ENCODE data around the gene NEIL1. TPM values are rescaled to one million over a fixed set of nuclear protein-coding genes. Genes with fewer than 3 reads are reported as not detected.
A peak's percentile ranks its signal among the peaks of the same experiment; 100 is the strongest.
"Not testable (repeated sequence)": the region's sequence is repeated elsewhere in the genome, so short reads cannot be mapped to it uniquely, and the experiment has no call there.

Gene NEIL1
- total and polyA plus RNA-seq, 7 experiments from 2014 or later = 1.7 to 49.9 (median 14.7) TPM

DNA sequence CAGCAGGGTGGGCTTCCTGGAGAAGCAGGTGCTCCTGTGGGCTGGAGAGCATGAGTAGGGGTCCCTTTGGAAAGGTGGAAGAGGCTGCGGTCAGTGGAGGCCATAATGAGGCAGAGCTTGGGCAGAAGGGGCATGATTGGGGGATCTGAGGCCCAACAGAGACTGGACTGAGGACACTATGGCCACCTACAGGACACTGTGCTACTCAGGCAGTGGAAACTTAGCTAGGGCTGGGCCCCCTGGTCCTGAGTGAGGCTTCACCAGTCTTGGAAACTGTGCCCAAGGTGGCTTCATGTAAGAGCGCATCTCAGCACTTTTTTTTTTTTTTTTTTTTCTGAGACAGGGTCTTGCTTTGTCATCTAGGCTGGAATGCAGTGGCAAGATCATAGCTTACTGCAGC, 17.3 kb upstream of the NEIL1 start:
- no peak overlapping the region for H3K4me3 ChIP-seq (ENCODE audit: low read length)
- H3K9me3 ChIP-seq (ENCODE audit: control insufficient read depth in 2 of 3, low read length in 3 of 3) = no peaks in the 10 kb centered on the region
- no peak overlapping the region for H3K27ac ChIP-seq (ENCODE audit: low read depth, low read length)
- ChIA-PET POLR2A (interaction anchor here (0.6 kb wide), 1 partner anchor 18 kb away, joined by 3 read pairs; the partner anchor contains the start of gene NEIL1), CTCF (interaction anchor here (0.7 kb wide), 1 partner anchor 1369 kb away, joined by 3 read pairs; no protein-coding TSS in a partner anchor)
- no peaks in the 10 kb centered on the region for H3K36me3 ChIP-seq (ENCODE audit: control insufficient read depth in 2 of 3, insufficient read depth in 3 of 3, low read length in 3 of 3)
- no peak for ATAC-seq
- H3K4me1 Mint-ChIP-seq = peaks cover 0 to under 1% (median 0%) of the 10 kb centered on the region in 7 donors
- no peaks in the 10 kb centered on the region for H3K27me3 ChIP-seq (ENCODE audit: control insufficient read depth in 2 of 2, insufficient read depth in 2 of 2, low read length in 2 of 2)
- no peak overlapping the region for H3K4me3 Mint-ChIP-seq
- DNase-seq = no peak
- no peaks in the 10 kb centered on the region for H3K9me3 Mint-ChIP-seq
- intact Hi-C loops (cut with micrococcal nuclease) = no loop called here
- peaks cover 0 to 3% (median 0%) of the 10 kb centered on the region in 5 donors for H3K27me3 Mint-ChIP-seq
- no peaks in the 10 kb centered on the region for H3K4me1 ChIP-seq (ENCODE audit: control insufficient read depth in 2 of 2, insufficient read depth in 2 of 2, low read length in 2 of 2)
- no peak overlapping the region for H3K27ac Mint-ChIP-seq
- no peaks in the 10 kb centered on the region for H3K36me3 Mint-ChIP-seq

GRCh38 chr15:75332093-75332492, 14.7 kb upstream of the NEIL1 start:
- H3K4me3 Mint-ChIP-seq; H3K27ac ChIP-seq (ENCODE audit: low read depth, low read length); H3K27me3 ChIP-seq (ENCODE audit: control insufficient read depth in 2 of 2, insufficient read depth in 2 of 2, low read length in 2 of 2); H3K27ac Mint-ChIP-seq; ATAC-seq; intact Hi-C loops (cut with micrococcal nuclease); CTCF ChIA-PET; H3K9me3 Mint-ChIP-seq; H3K4me3 ChIP-seq (ENCODE audit: low read length); H3K9me3 ChIP-seq (ENCODE audit: control insufficient read depth in 2 of 3, low read length in 3 of 3); H3K36me3 Mint-ChIP-seq; H3K36me3 ChIP-seq (ENCODE audit: control insufficient read depth in 2 of 3, insufficient read depth in 3 of 3, low read length in 3 of 3); H3K27me3 Mint-ChIP-seq; POLR2A ChIA-PET; DNase-seq: not testable (repeated sequence)
- peaks cover 7 to 11% of the 10 kb centered on the region in 2 donors for H3K4me1 ChIP-seq (ENCODE audit: control insufficient read depth in 2 of 2, insufficient read depth in 2 of 2, low read length in 2 of 2)
- peaks cover 12 to 22% (median 18%) of the 10 kb centered on the region in 7 donors for H3K4me1 Mint-ChIP-seq

DNA sequence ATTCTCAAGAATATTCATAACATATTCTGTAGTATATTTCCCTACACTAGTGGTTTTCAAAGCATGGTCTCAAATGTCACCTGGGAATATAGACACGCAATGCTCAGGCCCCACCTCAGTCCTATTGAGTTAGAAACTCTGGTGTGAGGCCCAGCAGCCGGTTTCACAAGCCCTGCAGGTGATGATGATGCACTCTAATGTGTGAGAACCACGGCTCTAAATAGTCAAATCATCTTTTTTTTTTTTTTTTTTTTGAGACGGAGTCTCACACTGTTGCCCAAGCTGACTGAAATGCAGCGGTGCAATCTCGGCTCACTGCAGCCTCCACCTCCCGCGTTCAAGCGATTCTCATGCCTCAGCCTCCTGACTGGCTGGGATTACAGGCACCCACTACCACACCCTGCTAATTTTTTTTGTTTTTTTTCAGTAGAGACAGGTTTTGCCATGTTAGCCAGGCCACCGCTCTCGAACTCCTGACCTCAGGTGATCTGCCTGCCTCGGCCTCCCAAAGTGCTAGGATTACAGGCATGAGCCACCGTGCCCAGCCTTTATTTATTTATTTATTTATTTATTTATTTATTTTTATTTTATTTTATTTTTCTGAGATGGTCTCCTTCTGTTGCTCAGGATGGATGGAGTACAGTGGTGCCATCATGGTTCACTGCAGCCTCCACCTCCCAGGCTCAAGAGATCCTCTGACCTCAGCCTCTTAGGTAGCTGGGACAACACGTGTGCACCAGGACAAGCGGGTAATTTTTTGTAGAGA, 13.0 kb upstream of the NEIL1 start:
- H3K4me3 ChIP-seq (ENCODE audit: low read length); H3K9me3 Mint-ChIP-seq; H3K27me3 Mint-ChIP-seq; H3K27ac ChIP-seq (ENCODE audit: low read depth, low read length); H3K27me3 ChIP-seq (ENCODE audit: control insufficient read depth in 2 of 2, insufficient read depth in 2 of 2, low read length in 2 of 2); H3K36me3 ChIP-seq (ENCODE audit: control insufficient read depth in 2 of 3, insufficient read depth in 3 of 3, low read length in 3 of 3); DNase-seq; POLR2A ChIA-PET; H3K9me3 ChIP-seq (ENCODE audit: control insufficient read depth in 2 of 3, low read length in 3 of 3); H3K27ac Mint-ChIP-seq; H3K36me3 Mint-ChIP-seq; intact Hi-C loops (cut with micrococcal nuclease): not testable (repeated sequence)
- CTCF ChIA-PET = interaction anchor here (2.1 kb wide), 1 partner anchor 35 kb away, joined by 9 read pairs; the partner anchor contains the start of gene MAN2C1
- H3K4me1 ChIP-seq (ENCODE audit: control insufficient read depth in 2 of 2, insufficient read depth in 2 of 2, low read length in 2 of 2) = peaks cover 7 to 11% of the 10 kb centered on the region in 2 donors
- Mint-ChIP-seq H3K4me1 (peaks cover 15 to 27% (median 18%) of the 10 kb centered on the region in 7 donors), H3K4me3 (peak overlapping the region in 1 of 10 donors; percentile 25)
- ATAC-seq = peak; percentile 51

DNA sequence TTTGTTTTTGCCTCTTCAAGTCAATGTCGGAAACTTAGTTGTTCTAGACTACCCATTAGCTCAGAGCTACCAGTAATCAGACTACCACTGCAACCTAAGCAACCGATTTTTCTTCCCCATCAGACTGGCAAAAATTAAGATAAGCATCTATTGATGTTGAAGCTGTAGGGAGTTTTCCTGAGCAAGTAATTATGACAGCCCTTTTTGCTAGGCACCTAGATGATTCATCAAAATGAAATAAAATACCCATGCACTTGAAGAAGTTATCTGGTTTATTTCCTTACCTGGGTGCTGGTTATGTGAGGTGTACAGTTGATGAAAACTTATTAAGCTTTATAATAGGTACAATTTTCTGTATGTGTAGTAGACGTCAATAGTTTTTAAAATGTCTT, 11.5 kb upstream of the NEIL1 start:
- peaks cover 0 to 5% (median 0%) of the 10 kb centered on the region in 3 experiments for H3K36me3 ChIP-seq (ENCODE audit: control insufficient read depth in 2 of 3, insufficient read depth in 3 of 3, low read length in 3 of 3)
- POLR2A ChIA-PET = interaction anchor here (0.9 to 3.2 kb wide), 4 partner anchors 13 to 120 kb away, joined by 3 to 11 read pairs (median 6); partner anchors contain the start of genes MAN2C1 and SIN3A
- Mint-ChIP-seq H3K27ac (peak overlapping the region in 7 of 9 donors; percentile 72 to 95 (median 86)), H3K4me1 (peaks cover 15 to 27% (median 18%) of the 10 kb centered on the region in 7 donors), H3K4me3 (peak overlapping the region; percentile 84 to 97 (median 90)), H3K9me3 (no peaks in the 10 kb centered on the region), H3K36me3 (peaks cover 0 to 4% (median 3%) of the 10 kb centered on the region in 5 donors), H3K27me3 (peaks cover 0 to 6% (median 0%) of the 10 kb centered on the region in 5 donors)
- H3K27me3 ChIP-seq (ENCODE audit: control insufficient read depth in 2 of 2, insufficient read depth in 2 of 2, low read length in 2 of 2) = no peaks in the 10 kb centered on the region
- H3K27ac ChIP-seq (ENCODE audit: low read depth, low read length) = peak overlapping the region; percentile 70
- ATAC-seq (no peak), DNase-seq (no peak)
- peak overlapping the region; percentile 77 for H3K4me3 ChIP-seq (ENCODE audit: low read length)
- CTCF ChIA-PET = interaction anchor here (0.6 to 2.1 kb wide), 2 partner anchors 11 to 33 kb away, joined by 4 to 9 read pairs; partner anchors contain the start of gene MAN2C1
- peaks cover 7 to 11% of the 10 kb centered on the region in 2 donors for H3K4me1 ChIP-seq (ENCODE audit: control insufficient read depth in 2 of 2, insufficient read depth in 2 of 2, low read length in 2 of 2)
- intact Hi-C loops (cut with micrococcal nuclease) = no loop called here
- no peaks in the 10 kb centered on the region for H3K9me3 ChIP-seq (ENCODE audit: control insufficient read depth in 2 of 3, low read length in 3 of 3)

- H3K27ac ChIP-seq (ENCODE audit: low read depth, low read length) = peak within 1 kb of the TSS; percentile 70
Measured at GRCh38 chr15:75335705-75336355, 11.0 kb upstream of the NEIL1 start, which contains the start of gene COMMD4. Gene COMMD4, plus strand, starts transcription at chr15:75336063. Its CDS starts 27 bp downstream, at chr15:75336090.

GRCh38 chr15:75338661-75339240, 8.1 kb upstream of the NEIL1 start:
- Histone ChIP-seq H3K36me3 (ENCODE audit: control insufficient read depth in 2 of 3, insufficient read depth in 3 of 3, low read length in 3 of 3) (peaks cover 0 to 5% (median 0%) of the 10 kb centered on the region in 3 experiments), H3K4me1 (ENCODE audit: control insufficient read depth in 2 of 2, insufficient read depth in 2 of 2, low read length in 2 of 2) (peaks cover 7 to 11% of the 10 kb centered on the region in 2 donors), H3K4me3 (ENCODE audit: low read length) (no peak overlapping the region), H3K27me3 (ENCODE audit: control insufficient read depth in 2 of 2, insufficient read depth in 2 of 2, low read length in 2 of 2) (no peaks in the 10 kb centered on the region), H3K9me3 (ENCODE audit: control insufficient read depth in 2 of 3, low read length in 3 of 3) (no peaks in the 10 kb centered on the region), H3K27ac (ENCODE audit: low read depth, low read length) (no peak overlapping the region)
- intact Hi-C loops (cut with micrococcal nuclease) = no loop called here
- H3K27ac Mint-ChIP-seq = peak overlapping the region in 1 of 9 donors; percentile 22
- ChIA-PET POLR2A (interaction anchor here (0.8 to 1.2 kb wide), 2 partner anchors 11 to 308 kb away, joined by 3 to 4 read pairs; no protein-coding TSS in a partner anchor), CTCF (interaction anchor here (0.6 kb wide), 1 partner anchor 137 kb away, joined by 3 read pairs; the partner anchor contains the start of gene C15orf39)
- ATAC-seq = no peak
- no peak overlapping the region for H3K4me3 Mint-ChIP-seq
- DNase-seq = no peak
- peaks cover 15 to 27% (median 18%) of the 10 kb centered on the region in 7 donors for H3K4me1 Mint-ChIP-seq
- H3K9me3 Mint-ChIP-seq = no peaks in the 10 kb centered on the region
- H3K27me3 Mint-ChIP-seq = peaks cover 0 to 3% (median 0%) of the 10 kb centered on the region in 5 donors
- H3K36me3 Mint-ChIP-seq = peaks cover 0 to 4% (median 3%) of the 10 kb centered on the region in 5 donors

More at GRCh38 chr15:75335705-75336355, 11.0 kb upstream of the NEIL1 start, which contains the start of gene COMMD4:
- Mint-ChIP-seq H3K27ac (peak within 1 kb of the TSS; percentile 72 to 95 (median 86)), H3K4me3 (peak within 1 kb of the TSS; percentile 84 to 97 (median 90)), H3K27me3 (peaks cover 0 to 6% (median 0%) of the 10 kb centered on the region in 5 donors), H3K9me3 (no peaks in the 10 kb centered on the region), H3K36me3 (peaks cover 0 to 4% (median 3%) of the 10 kb centered on the region in 5 donors), H3K4me1 (peaks cover 15 to 27% (median 18%) of the 10 kb centered on the region in 7 donors)
- intact Hi-C loops (cut with micrococcal nuclease) = loop anchor here in 1 of 2 donors (1.0 kb wide), 2 partner anchors 11 to 32 kb away; partner anchors contain the start of genes MAN2C1 and NEIL1
- H3K9me3 ChIP-seq (ENCODE audit: control insufficient read depth in 2 of 3, low read length in 3 of 3) = no peaks in the 10 kb centered on the region
- no peaks in the 10 kb centered on the region for H3K27me3 ChIP-seq (ENCODE audit: control insufficient read depth in 2 of 2, insufficient read depth in 2 of 2, low read length in 2 of 2)
- CTCF ChIA-PET = interaction anchor here (0.6 to 2.1 kb wide), 2 partner anchors 11 to 33 kb away, joined by 4 to 9 read pairs; partner anchors contain the start of gene MAN2C1
- peaks cover 0 to 5% (median 0%) of the 10 kb centered on the region in 3 experiments for H3K36me3 ChIP-seq (ENCODE audit: control insufficient read depth in 2 of 3, insufficient read depth in 3 of 3, low read length in 3 of 3)
- H3K4me3 ChIP-seq (ENCODE audit: low read length) = peak within 1 kb of the TSS; percentile 77
- POLR2A ChIA-PET = interaction anchor here (0.6 to 3.2 kb wide), 5 partner anchors 12 to 120 kb away, joined by 3 to 11 read pairs (median 4); partner anchors contain the start of genes MAN2C1 and SIN3A
- peaks cover 7 to 11% of the 10 kb centered on the region in 2 donors for H3K4me1 ChIP-seq (ENCODE audit: control insufficient read depth in 2 of 2, insufficient read depth in 2 of 2, low read length in 2 of 2)
- DNase-seq (peak; percentile 36 to 88 (median 50)), ATAC-seq (peak; percentile 78)
